22Rv1 (cell line): ENCODE results near the gene NMS.

Source experiments
- ZFX ChIP-seq: fragments of 450-650 bp; IDR thresholded peaks from 2 replicates; pipeline ENCODE4 v1.6.1; 2017; ENCODE audit warnings: antibody characterized with exemption, borderline replicate concordance
- TF ChIP-seq, protein P1 (sequence below): fragments of 450-650 bp; IDR thresholded peaks from 2 replicates; pipeline ENCODE4 v1.5.1; 2017; ENCODE audit warnings: mild to moderate bottlenecking

DNA sequence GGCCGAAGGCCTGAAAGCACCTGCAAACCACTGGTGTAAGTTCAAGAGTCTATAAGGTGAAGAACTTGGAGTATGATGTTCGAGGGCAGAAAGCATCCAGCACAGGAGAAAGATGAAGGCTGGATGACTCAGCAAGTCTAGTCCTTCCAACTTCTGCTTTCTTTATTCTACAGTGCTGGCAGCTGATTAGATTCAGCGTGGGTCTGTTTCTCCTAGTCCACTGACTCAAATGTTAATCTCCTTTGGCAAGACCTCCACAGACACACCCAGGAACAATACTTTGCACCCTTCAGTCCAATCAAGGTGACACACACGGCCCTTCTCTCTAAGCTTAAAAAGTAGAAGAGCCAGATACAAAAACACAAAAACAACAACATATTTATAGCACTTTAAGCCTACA lies 43.4 kb downstream of the NMS start:
- TF ChIP-seq, protein P1, sequence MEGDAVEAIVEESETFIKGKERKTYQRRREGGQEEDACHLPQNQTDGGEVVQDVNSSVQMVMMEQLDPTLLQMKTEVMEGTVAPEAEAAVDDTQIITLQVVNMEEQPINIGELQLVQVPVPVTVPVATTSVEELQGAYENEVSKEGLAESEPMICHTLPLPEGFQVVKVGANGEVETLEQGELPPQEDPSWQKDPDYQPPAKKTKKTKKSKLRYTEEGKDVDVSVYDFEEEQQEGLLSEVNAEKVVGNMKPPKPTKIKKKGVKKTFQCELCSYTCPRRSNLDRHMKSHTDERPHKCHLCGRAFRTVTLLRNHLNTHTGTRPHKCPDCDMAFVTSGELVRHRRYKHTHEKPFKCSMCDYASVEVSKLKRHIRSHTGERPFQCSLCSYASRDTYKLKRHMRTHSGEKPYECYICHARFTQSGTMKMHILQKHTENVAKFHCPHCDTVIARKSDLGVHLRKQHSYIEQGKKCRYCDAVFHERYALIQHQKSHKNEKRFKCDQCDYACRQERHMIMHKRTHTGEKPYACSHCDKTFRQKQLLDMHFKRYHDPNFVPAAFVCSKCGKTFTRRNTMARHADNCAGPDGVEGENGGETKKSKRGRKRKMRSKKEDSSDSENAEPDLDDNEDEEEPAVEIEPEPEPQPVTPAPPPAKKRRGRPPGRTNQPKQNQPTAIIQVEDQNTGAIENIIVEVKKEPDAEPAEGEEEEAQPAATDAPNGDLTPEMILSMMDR: no peak
- no peak for TF ChIP-seq ZFX
